ENCODE data around the gene BICDL1. TPM values are rescaled to one million over a fixed set of nuclear protein-coding genes. Genes with fewer than 3 reads are reported as not detected.

BICDL1 gene
- total RNA-seq, 4 donors from 2014 or later = 127 to 207 (median 129) TPM

GRCh38 chr12:120093592-120094355 is 104.7 kb downstream of the BICDL1 start:
- H3K27ac ChIP-seq = no peak overlapping the region
- H3K4me3 ChIP-seq = no peak overlapping the region
- TF ChIP-seq POLR2A (IDR thresholded peaks at IDR 0.05) = no peak
- no peak for TF ChIP-seq POLR2AphosphoS5 (IDR thresholded peaks at IDR 0.05)
- TF ChIP-seq EP300 (IDR thresholded peaks at IDR 0.05) = no peak
- 40% methylated on average over 15 of the region's 17 CpGs for WGBS
- no peaks in the 10 kb centered on the region for H3K4me1 ChIP-seq
- H3K27me3 ChIP-seq = no peaks in the 10 kb centered on the region
- peak in 1 of 2 donors; percentile 73 for DNase-seq (ENCODE audit: low spot score in 2 of 2)
- H3K9me3 ChIP-seq = no peaks in the 10 kb centered on the region
- peaks cover 59% of the 10 kb centered on the region for H3K36me3 ChIP-seq

DNA sequence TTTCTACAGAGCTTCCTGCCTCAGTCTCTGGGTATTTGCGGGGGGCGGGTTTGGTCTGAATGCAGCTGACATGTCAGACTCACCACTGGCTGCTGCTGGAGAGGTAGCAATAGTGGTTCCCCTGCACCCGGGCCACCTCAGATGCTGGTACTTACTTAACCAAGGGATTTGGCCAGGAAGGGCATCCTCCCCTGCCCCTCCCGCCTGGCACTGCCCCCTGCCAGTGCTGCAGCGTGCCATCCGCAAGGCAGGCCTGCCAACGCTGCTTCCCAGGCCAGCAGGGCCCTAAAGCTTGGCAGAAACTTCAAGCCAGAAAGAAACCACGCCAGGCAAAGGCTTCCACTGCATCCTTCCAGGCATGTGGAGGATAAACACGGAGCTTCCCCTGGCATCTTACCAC is 105.4 kb downstream of the BICDL1 start:
- no peaks in the 10 kb centered on the region for H3K27me3 ChIP-seq
- 39% methylated on average over 9 of the region's 9 CpGs for WGBS
- H3K36me3 ChIP-seq = peaks cover 65% of the 10 kb centered on the region
- H3K9me3 ChIP-seq = no peaks in the 10 kb centered on the region
- TF ChIP-seq CTCF (IDR thresholded peaks at IDR 0.05) = no peak
- TF ChIP-seq POLR2A (IDR thresholded peaks at IDR 0.05) = no peak
- no peak for TF ChIP-seq EP300 (IDR thresholded peaks at IDR 0.05)
- TF ChIP-seq POLR2AphosphoS5 (IDR thresholded peaks at IDR 0.05) = no peak
- peak overlapping the region; percentile 0 for H3K27ac ChIP-seq
- DNase-seq (ENCODE audit: low spot score in 2 of 2) = no peak
- peaks cover 6% of the 10 kb centered on the region for H3K4me1 ChIP-seq
- H3K4me3 ChIP-seq = no peak overlapping the region

DNA sequence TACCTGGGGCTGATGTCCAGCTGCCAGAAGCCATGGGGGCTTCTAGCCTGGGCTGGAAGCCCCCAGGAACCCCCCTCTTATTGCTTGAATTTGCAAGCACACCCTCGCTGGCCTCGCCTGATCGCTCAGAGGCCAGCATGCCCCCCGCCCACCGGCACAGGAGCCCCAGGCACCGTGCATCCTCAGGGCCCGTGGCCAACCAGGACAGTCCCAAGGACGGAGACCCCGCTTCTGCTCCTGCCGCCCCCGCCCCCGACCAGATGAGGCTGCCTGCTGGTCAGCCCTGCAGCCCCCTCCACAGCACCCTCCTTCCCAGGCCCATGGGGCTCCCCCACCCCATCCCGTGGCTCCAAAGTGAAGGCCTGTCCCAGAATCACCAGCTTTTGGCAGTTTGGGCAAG is 106.3 kb downstream of the BICDL1 start:
- WGBS = 80% methylated on average over 11 of the region's 13 CpGs
- Histone ChIP-seq H3K4me3 (no peak overlapping the region), H3K36me3 (peaks cover 69% of the 10 kb centered on the region), H3K9me3 (no peaks in the 10 kb centered on the region), H3K27ac (no peak overlapping the region), H3K27me3 (no peaks in the 10 kb centered on the region), H3K4me1 (peaks cover 14% of the 10 kb centered on the region)
- no peak for DNase-seq (ENCODE audit: low spot score in 2 of 2)
- TF ChIP-seq POLR2AphosphoS5 (IDR thresholded peaks at IDR 0.05) (no peak), CTCF (IDR thresholded peaks at IDR 0.05) (no peak)

DNA sequence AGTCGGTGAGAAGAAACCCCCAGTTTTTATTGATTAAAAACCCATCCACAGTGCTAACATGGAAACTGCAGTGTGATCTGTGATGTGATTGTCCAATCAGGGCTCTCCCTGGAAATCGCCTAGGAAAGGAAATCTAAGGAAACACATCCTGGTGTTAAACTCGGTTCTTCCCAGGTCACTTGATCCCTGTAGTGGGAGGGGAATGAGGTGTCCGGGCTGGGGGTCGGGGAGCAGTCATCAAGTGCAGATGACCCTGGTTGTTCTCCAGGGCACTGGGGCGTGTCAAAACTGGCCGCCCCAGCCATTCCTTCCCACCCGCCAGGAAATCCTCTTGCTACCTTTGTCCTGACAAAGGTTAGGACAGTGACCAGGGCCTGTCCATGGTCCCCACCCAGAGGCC is 106.7 kb downstream of the BICDL1 start:
- Histone ChIP-seq H3K9me3 (no peaks in the 10 kb centered on the region), H3K27ac (no peak overlapping the region), H3K4me1 (peaks cover 18% of the 10 kb centered on the region), H3K27me3 (no peaks in the 10 kb centered on the region), H3K36me3 (peaks cover 69% of the 10 kb centered on the region), H3K4me3 (no peak overlapping the region)
- TF ChIP-seq EP300 (IDR thresholded peaks at IDR 0.05) (no peak), POLR2A (IDR thresholded peaks at IDR 0.05) (no peak)
- DNase-seq (ENCODE audit: low spot score in 2 of 2) = no peak
- 59% methylated on average over 4 of the region's 8 CpGs for WGBS

DNA sequence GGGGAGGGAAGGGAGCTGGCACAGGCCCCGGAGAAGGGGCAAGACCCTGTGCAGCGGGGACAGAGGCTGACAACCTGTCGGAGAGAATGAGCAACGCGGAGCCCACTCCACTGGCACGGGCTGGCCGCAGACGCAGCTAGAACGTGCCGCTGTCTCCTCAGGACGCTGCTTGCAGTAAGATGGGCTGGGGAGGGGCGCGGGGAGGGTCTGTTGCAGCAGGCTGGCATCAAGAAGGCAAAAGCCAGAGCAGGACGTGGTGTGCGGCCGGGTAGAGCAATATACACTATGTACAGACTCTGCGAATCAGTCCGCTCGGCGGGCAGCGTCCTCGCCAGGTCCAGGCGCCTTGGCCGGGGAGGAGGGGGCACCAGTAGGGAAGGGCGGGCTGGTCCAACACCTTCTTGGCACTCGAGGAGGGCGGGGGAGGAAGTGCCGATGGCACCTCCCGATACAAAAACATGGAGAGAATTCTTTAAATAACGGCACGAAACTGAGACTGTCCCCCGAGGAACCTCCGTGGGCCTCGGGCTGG is 107.7 kb downstream of the BICDL1 start:
- no peak for DNase-seq (ENCODE audit: low spot score in 2 of 2)
- 92% methylated on average over 34 of the region's 34 CpGs for WGBS
- TF ChIP-seq EP300 (IDR thresholded peaks at IDR 0.05) (no peak), POLR2AphosphoS5 (IDR thresholded peaks at IDR 0.05) (no peak), POLR2A (IDR thresholded peaks at IDR 0.05) (no peak), CTCF (IDR thresholded peaks at IDR 0.05) (no peak)
- no peaks in the 10 kb centered on the region for H3K27me3 ChIP-seq
- peaks cover 69% of the 10 kb centered on the region for H3K36me3 ChIP-seq
- H3K4me1 ChIP-seq = peaks cover 28% of the 10 kb centered on the region
- no peak overlapping the region for H3K4me3 ChIP-seq
- H3K27ac ChIP-seq = no peak overlapping the region
- no peaks in the 10 kb centered on the region for H3K9me3 ChIP-seq

- Histone ChIP-seq H3K36me3 (peaks cover 63% of the 10 kb centered on the region), H3K27me3 (no peaks in the 10 kb centered on the region), H3K9me3 (no peaks in the 10 kb centered on the region), H3K4me3 (no peak overlapping the region), H3K4me1 (peaks cover 46% of the 10 kb centered on the region), H3K27ac (peak overlapping the region; percentile 23)
- TF ChIP-seq EP300 (IDR thresholded peaks at IDR 0.05) (no peak), CTCF (IDR thresholded peaks at IDR 0.05) (no peak), POLR2A (IDR thresholded peaks at IDR 0.05) (no peak), POLR2AphosphoS5 (IDR thresholded peaks at IDR 0.05) (no peak)
- WGBS = 88% methylated on average over 22 of the region's 36 CpGs
- DNase-seq (ENCODE audit: low spot score in 2 of 2) = no peak
Observed at GRCh38 chr12:120098756-120099470, 109.9 kb downstream of the BICDL1 start.

Data from suprapubic skin (tissue), 4 donors.